ENCODE results near the gene FRMD4A. TPM values are rescaled to one million over a fixed set of nuclear protein-coding genes. Genes with fewer than 3 reads are reported as not detected.

Gene FRMD4A
- total and polyA plus RNA-seq, 2 of the 4 experiments (the other 2 are of a cell fraction) = 30.3 to 68.8 TPM

GRCh38 chr10:13773043-13773442 is 557.7 kb downstream of the FRMD4A start:
- H2BK5ac ChIP-seq (ENCODE audit: low read depth, low read length, poor library complexity, severe bottlenecking) = no peak overlapping the region
- H3K9ac ChIP-seq (ENCODE audit: low read depth, low read length) = no peak overlapping the region
- ChIA-PET CTCF (no interaction called here), POLR2A (ENCODE audit: unreplicated experiment) (no interaction called here)
- no peak overlapping the region for H2BK15ac ChIP-seq (ENCODE audit: low read depth, low read length)
- peaks cover 18% of the 10 kb centered on the region for H3K4me1 ChIP-seq (ENCODE audit: control insufficient read depth, insufficient read depth, low read length)
- no peak overlapping the region for H3K23ac ChIP-seq (ENCODE audit: low read depth, low read length)
- BruUV-seq (replicated peaks) = no TSS peak
- no peak overlapping the region for H2AK5ac ChIP-seq (ENCODE audit: low read depth, low read length)
- H4K8ac ChIP-seq (ENCODE audit: low read depth in 2 of 2, low read length in 2 of 2) = no peak overlapping the region
- H3K56ac ChIP-seq (ENCODE audit: extremely low read depth, insufficient read depth, low read length) = no peak overlapping the region
- DNase-seq (no peak), ATAC-seq (ENCODE audit: low read depth) (no peak)
- no peak overlapping the region for H3K4ac ChIP-seq (ENCODE audit: low read depth, low read length)
- dilution Hi-C loops (cut with HindIII; ENCODE audit: low sequenced_read_pairs, unreplicated experiment) = no loop called here
- H3K36me3 ChIP-seq (ENCODE audit: control insufficient read depth, insufficient read depth, low read length) = peaks cover 6% of the 10 kb centered on the region
- H4K91ac ChIP-seq (ENCODE audit: insufficient read depth, low read depth, low read length) = no peak overlapping the region
- no peak overlapping the region for H4K5ac ChIP-seq (ENCODE audit: low read depth, low read length)
- H3K79me1 ChIP-seq (ENCODE audit: low read depth in 1 of 2, low read length in 2 of 2) = peaks cover 30 to 72% of the 10 kb centered on the region in 2 experiments; a peak in 3 of 4 replicates
- no peak for TF ChIP-seq USF2 (IDR thresholded peaks at IDR 0.05; ENCODE audit: low read depth, low read length)
- no peak for TF ChIP-seq RCOR1 (IDR thresholded peaks at IDR 0.05; ENCODE audit: insufficient replicate concordance, low read length)
- no peak for TF ChIP-seq FOS (IDR thresholded peaks at IDR 0.05; ENCODE audit: low read depth, low read length)
- TF ChIP-seq CTCF (conservative IDR thresholded peaks at IDR 0.05; ENCODE audit: low read depth, low read length) = no peak
- no peak for TF ChIP-seq SMC3 (IDR thresholded peaks at IDR 0.05; ENCODE audit: low read depth, low read length)
- no peak for TF ChIP-seq MXI1 (IDR thresholded peaks at IDR 0.05; ENCODE audit: borderline replicate concordance, low read depth, low read length)
- no peak for TF ChIP-seq POLR2A (IDR thresholded peaks at IDR 0.05; ENCODE audit: low read depth, low read length)
- TF ChIP-seq CEBPB (IDR thresholded peaks at IDR 0.05; ENCODE audit: low read depth, low read length) = no peak
- no peak for TF ChIP-seq NFE2L2 (IDR thresholded peaks at IDR 0.05; ENCODE audit: low read depth, low read length)
- H3K9me3 ChIP-seq (ENCODE audit: control insufficient read depth, insufficient read depth, low read length) = peaks cover 2% of the 10 kb centered on the region
- H2BK20ac ChIP-seq (ENCODE audit: low read depth, low read length) = no peak overlapping the region
- H2BK120ac ChIP-seq (ENCODE audit: low read depth, low read length) = no peak overlapping the region
- no peak overlapping the region for H3K14ac ChIP-seq (replicated peaks; ENCODE audit: low read depth, low read length)
- no peak overlapping the region for H2AFZ ChIP-seq (replicated peaks; ENCODE audit: low read length, poor library complexity)
- intact Hi-C loops (cut with micrococcal nuclease) = no loop called here
- no peak overlapping the region for H3K4me2 ChIP-seq (ENCODE audit: low read depth, low read length)
- peaks cover 12% of the 10 kb centered on the region for H3K9me1 ChIP-seq (ENCODE audit: insufficient read depth, low read length)
- H4K20me1 ChIP-seq (ENCODE audit: insufficient read depth, low read length) = no peaks in the 10 kb centered on the region
- 100% methylated on average over 1 of the region's 8 CpGs; no CpG with 5 or more reads in 1 of the 2 experiments for WGBS, 2 experiments (ENCODE audit: extremely low coverage in 2 of 2, insufficient read length in 1 of 2)
- H2AK9ac ChIP-seq (replicated peaks; ENCODE audit: low read depth, low read length, poor library complexity) = no peak overlapping the region
- no peak overlapping the region for H3K27ac ChIP-seq (ENCODE audit: insufficient read depth, low read length)
- no peak overlapping the region for H3K4me3 ChIP-seq (ENCODE audit: insufficient read depth, low read depth, low read length)
- H3K27me3 ChIP-seq (ENCODE audit: control insufficient read depth, insufficient read depth, low read length) = no peaks in the 10 kb centered on the region
- in situ Hi-C loops (cut with MboI; ENCODE audit: low sequenced_read_pairs) = loop anchor here (10.0 kb wide), 2 partner anchors 158 to 398 kb away; no protein-coding TSS in a partner anchor
- no peak overlapping the region for H3K18ac ChIP-seq (ENCODE audit: low read depth, low read length)

Measured in IMR-90 (cell line).